IMR-90 (cell line): ENCODE measurements around the gene CSTB. TPM values are rescaled to one million over a fixed set of nuclear protein-coding genes. Genes with fewer than 3 reads are reported as not detected.

Source experiments
- ATAC-seq: fragments of 200-7000 bp; cut with Tn5 transposase; 2 replicates; pipeline ENCODE4 v1.9.1; 2020; ENCODE audit warnings: low read depth, mild to moderate bottlenecking, moderate library complexity
- BruUV-seq: library from RNA; stranded (reverse); fragments of 400-500 nt; replicated peaks from 2 replicates; lab custom pipeline; 2021; lab: Mats Ljungman, UMichigan
- CTCF ChIA-PET: fragments of 300-600 bp; formaldehyde crosslinking; extraction: SDS; loops from one replicate; lab custom pipeline; 2021; ENCODE audit warnings: antibody characterized with exemption; lab: Yijun Ruan, JAX
- POLR2A ChIA-PET: fragments of 300-600 bp; sonication (Branson Sonifier 250); formaldehyde crosslinking; loops from one replicate; lab custom pipeline; 2022; ENCODE audit warnings: antibody characterized with exemption; ENCODE audit not compliant: unreplicated experiment; lab: Charles Lee
- DNase-seq: peaks from one replicate; pipeline ENCODE4 v3.0.0; 2013
- H2AFZ ChIP-seq: replicated peaks from 2 replicates; pipeline ENCODE3; 2013; ENCODE audit warnings: low read length, mild to moderate bottlenecking; ENCODE audit not compliant: poor library complexity
- H2AK5ac ChIP-seq: 2 replicates; pipeline ENCODE4 v1.6.1; 2013; ENCODE audit warnings: low read depth, low read length, inconsistent platforms
- H2AK9ac ChIP-seq: replicated peaks from 2 replicates; pipeline ENCODE3; 2013; ENCODE audit warnings: mild to moderate bottlenecking, low read depth, low read length, moderate library complexity; ENCODE audit not compliant: poor library complexity
- H2BK120ac ChIP-seq: 2 replicates; pipeline ENCODE4 v1.6.1; 2013; ENCODE audit warnings: low read depth, low read length, inconsistent platforms
- H2BK15ac ChIP-seq: 3 replicates; pipeline ENCODE4 v1.6.1; 2013; ENCODE audit warnings: low read depth, low read length, inconsistent platforms
- H2BK20ac ChIP-seq: 2 replicates; pipeline ENCODE4 v1.6.1; 2013; ENCODE audit warnings: low read depth, mild to moderate bottlenecking, inconsistent platforms, low read length, moderate library complexity
- H2BK5ac ChIP-seq: 2 replicates; pipeline ENCODE4 v1.6.1; 2013; ENCODE audit warnings: mild to moderate bottlenecking, low read depth, low read length, inconsistent platforms; ENCODE audit not compliant: poor library complexity, severe bottlenecking
- H3K14ac ChIP-seq: replicated peaks from 2 replicates; pipeline ENCODE4 v1.6.1; 2013; ENCODE audit warnings: low read depth, low read length, inconsistent platforms
- H3K18ac ChIP-seq: 2 replicates; pipeline ENCODE4 v1.6.1; 2013; ENCODE audit warnings: low read depth, low read length, control low read depth
- H3K23ac ChIP-seq: 2 replicates; pipeline ENCODE4 v1.6.1; 2013; ENCODE audit warnings: low read depth, low read length, inconsistent platforms
- H3K27ac ChIP-seq: 2 replicates; pipeline ENCODE4 v1.5.1; 2013; ENCODE audit warnings: mild to moderate bottlenecking, control low read depth, low read length; ENCODE audit not compliant: insufficient read depth
- H3K27me3 ChIP-seq: 2 replicates; pipeline ENCODE4 v1.6.1; 2013; ENCODE audit warnings: low read length; ENCODE audit not compliant: control insufficient read depth, insufficient read depth
- H3K36me3 ChIP-seq: 2 replicates; pipeline ENCODE4 v1.6.1; 2013; ENCODE audit warnings: low read length, mixed read lengths; ENCODE audit not compliant: control insufficient read depth, insufficient read depth
- H3K4ac ChIP-seq: 2 replicates; pipeline ENCODE4 v1.6.1; 2013; ENCODE audit warnings: low read depth, low read length, inconsistent platforms
- H3K4me1 ChIP-seq: 2 replicates; pipeline ENCODE4 v1.6.1; 2013; ENCODE audit warnings: low read length, mixed read lengths; ENCODE audit not compliant: control insufficient read depth, insufficient read depth
- H3K4me2 ChIP-seq: 2 replicates; pipeline ENCODE4 v1.6.1; 2013; ENCODE audit warnings: low read depth, mild to moderate bottlenecking, control low read depth, low read length, moderate library complexity
- H3K4me3 ChIP-seq: 2 replicates; pipeline ENCODE4 v1.5.1; 2013; ENCODE audit warnings: low read depth, mild to moderate bottlenecking, control low read depth, low read length, moderate library complexity; ENCODE audit not compliant: insufficient read depth
- H3K56ac ChIP-seq: 2 replicates; pipeline ENCODE4 v1.6.1; 2013; ENCODE audit warnings: low read length, inconsistent platforms; ENCODE audit not compliant: insufficient read depth; ENCODE audit errors: extremely low read depth
- H3K79me1 ChIP-seq, 2 experiments: 2 replicates each; pipeline ENCODE4 v1.6.1; 2013; ENCODE audit warnings: low read length in 2 of 2, inconsistent platforms in 1 of 2, low read depth in 1 of 2
- H3K9ac ChIP-seq: 2 replicates; pipeline ENCODE4 v1.6.1; 2013; ENCODE audit warnings: low read depth, low read length, control low read depth
- H3K9me1 ChIP-seq: 2 replicates; pipeline ENCODE4 v1.6.1; 2013; ENCODE audit warnings: low read length, inconsistent platforms; ENCODE audit not compliant: insufficient read depth
- H3K9me3 ChIP-seq: 2 replicates; pipeline ENCODE4 v1.6.1; 2013; ENCODE audit warnings: low read length; ENCODE audit not compliant: control insufficient read depth, insufficient read depth
- H4K20me1 ChIP-seq: 2 replicates; pipeline ENCODE4 v1.6.1; 2013; ENCODE audit warnings: low read length, inconsistent platforms; ENCODE audit not compliant: insufficient read depth
- H4K5ac ChIP-seq: 2 replicates; pipeline ENCODE4 v1.6.1; 2013; ENCODE audit warnings: mild to moderate bottlenecking, low read depth, low read length, control low read depth
- H4K8ac ChIP-seq, 2 experiments: 2 replicates each; pipeline ENCODE4 v1.6.1; 2013; ENCODE audit warnings: low read depth in 2 of 2, low read length in 2 of 2, control low read depth in 1 of 2, inconsistent platforms in 1 of 2
- H4K91ac ChIP-seq: 2 replicates; pipeline ENCODE4 v1.6.1; 2013; ENCODE audit warnings: low read depth, low read length, inconsistent platforms; ENCODE audit not compliant: insufficient read depth
- BHLHE40 ChIP-seq: fragments of 150-350 bp; IDR thresholded peaks from 2 replicates; pipeline ENCODE4 v1.6.1; 2016; ENCODE audit warnings: mild to moderate bottlenecking, low read depth, low read length
- CHD1 ChIP-seq: IDR thresholded peaks from 2 replicates; pipeline ENCODE4 v1.6.1; 2012; ENCODE audit warnings: low read depth, low read length, improper control_type of control experiment
- CTCF ChIP-seq: conservative IDR thresholded peaks from 2 replicates; pipeline ENCODE4 v1.5.1; 2012; ENCODE audit warnings: mild to moderate bottlenecking, low read depth, low read length, improper control_type of control experiment
- NFE2L2 ChIP-seq: fragments of 150-350 bp; IDR thresholded peaks from 2 replicates; pipeline ENCODE4 v1.6.1; 2016; ENCODE audit warnings: low read depth, mild to moderate bottlenecking, low read length
- RAD21 ChIP-seq: IDR thresholded peaks from 2 replicates; pipeline ENCODE4 v1.6.1; 2012; ENCODE audit warnings: low read length, improper control_type of control experiment
- RFX5 ChIP-seq: IDR thresholded peaks from 2 replicates; pipeline ENCODE4 v1.8.0; 2012; ENCODE audit warnings: low read depth, mild to moderate bottlenecking, low read length, moderate library complexity
- WGBS, 2 experiments: methylation state at CpG; one replicate each; pipeline versions ENCODE4 v1.1.5 to v1.1.7; 2013; ENCODE audit warnings: missing lambda C conversion rate in 2 of 2; ENCODE audit not compliant: insufficient read length in 1 of 2; ENCODE audit errors: extremely low coverage in 2 of 2; 5-methylcytosine and 5-hydroxymethylcytosine counted together
- dilution Hi-C: fragments of 300-500 bp; cut with HindIII; formaldehyde crosslinking; loops from one replicate; pipeline ENCODE4 v1.14.3; 2018; ENCODE audit warnings: low sequenced_read_pairs; ENCODE audit not compliant: unreplicated experiment
- in situ Hi-C: fragments of 300-500 bp; cut with MboI; formaldehyde crosslinking; loops from 3 replicates; pipeline ENCODE4 v1.14.3; 2019; ENCODE audit warnings: low sequenced_read_pairs, inconsistent platforms, mixed read lengths
- intact Hi-C: fragments of 100-400 bp; cut with micrococcal nuclease; formaldehyde crosslinking; loops from 2 replicates; pipeline ENCODE4 v1.10.0; 2022
- polyA plus RNA-seq, 3 experiments: library from polyadenylated mRNA; depleted of rRNA; stranded (reverse); fragments of >200 nt; gene quantifications; 2 replicates each; pipeline ENCODE4 v1.2.3, GENCODE V29; 2012; ENCODE audit warnings: low replicate concordance in 1 of 3
- total RNA-seq: library from RNA; depleted of rRNA; stranded (reverse); fragments of >200 nt; gene quantifications from 2 replicates; pipeline ENCODE4 v1.2.3, GENCODE V29; 2012

The CSTB gene
- total and polyA plus RNA-seq, 2 of the 4 experiments (the other 2 are of a cell fraction), result 6.1 to 71.7 TPM

DNA sequence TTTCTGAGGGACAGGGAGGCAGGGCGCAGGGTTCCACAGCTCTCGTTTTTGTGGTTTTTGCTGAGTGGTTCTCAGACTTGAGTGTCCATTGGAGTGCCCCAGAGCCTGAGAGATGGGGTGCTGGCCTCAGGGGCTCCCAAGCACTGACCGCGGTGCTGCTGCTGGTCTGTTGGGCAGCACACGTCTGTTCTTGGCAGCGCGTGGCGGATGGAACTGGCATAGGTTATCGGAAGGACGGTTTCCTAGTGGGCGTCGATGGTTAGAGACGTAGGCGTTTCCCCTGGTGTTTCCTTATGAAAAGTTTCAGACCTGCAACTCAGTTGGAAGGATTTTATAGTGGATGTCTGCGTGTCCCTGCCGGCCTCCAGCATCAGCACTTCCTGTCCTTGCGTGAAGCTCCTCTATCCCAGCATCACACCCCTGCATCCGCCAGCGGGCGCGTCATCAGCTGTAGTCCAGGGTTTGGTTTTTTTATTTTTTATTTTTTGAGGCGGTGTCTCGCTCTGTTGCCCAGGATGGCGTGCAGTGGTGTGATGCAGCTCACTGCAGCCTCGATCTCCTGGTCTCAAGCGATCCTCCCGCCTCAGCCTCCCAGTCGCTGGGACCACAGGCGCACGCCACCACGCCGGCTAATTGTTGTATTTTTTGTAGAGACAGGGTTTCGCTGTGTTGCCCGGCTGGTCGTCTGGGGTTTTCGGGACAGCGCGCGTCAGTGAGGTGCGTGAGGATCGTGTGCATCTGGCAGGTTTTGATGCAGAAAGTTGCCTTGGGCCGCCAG is 25.1 kb upstream of the CSTB start:
- H4K91ac ChIP-seq, result no peak overlapping the region
- in situ Hi-C loops (no loop called here), dilution Hi-C loops (no loop called here), intact Hi-C loops (no loop called here)
- POLR2A ChIA-PET, result no interaction called here
- H4K8ac ChIP-seq, result no peak overlapping the region
- no peak overlapping the region for H3K23ac ChIP-seq
- H2BK5ac ChIP-seq, result no peak overlapping the region
- no peak overlapping the region for H3K27ac ChIP-seq
- no peak overlapping the region for H4K5ac ChIP-seq
- BruUV-seq, result no TSS peak
- H2AFZ ChIP-seq, result no peak overlapping the region
- H2AK9ac ChIP-seq, result no peak overlapping the region
- TF ChIP-seq CHD1 (no peak), CTCF (no peak), BHLHE40 (no peak), RFX5 (no peak), RAD21 (no peak), NFE2L2 (no peak)
- ATAC-seq (no peak), DNase-seq (no peak)
- no peak overlapping the region for H3K4me2 ChIP-seq
- no peak overlapping the region for H2BK20ac ChIP-seq
- H2AK5ac ChIP-seq, result no peak overlapping the region
- CTCF ChIA-PET, result no interaction called here
- H3K4me3 ChIP-seq, result no peak overlapping the region
- no peaks in the 10 kb centered on the region for H3K4me1 ChIP-seq
- H3K4ac ChIP-seq, result no peak overlapping the region
- no peaks in the 10 kb centered on the region for H3K27me3 ChIP-seq
- H3K79me1 ChIP-seq, result peaks cover 4 to 6% of the 10 kb centered on the region in 2 experiments; a peak in 2 of 4 replicates
- H4K20me1 ChIP-seq, result peaks cover 5% of the 10 kb centered on the region
- no peak overlapping the region for H2BK120ac ChIP-seq
- 99% methylated on average over 20 of the region's 42 CpGs; no CpG with 5 or more reads in 1 of the 2 experiments for WGBS, 2 experiments
- H3K18ac ChIP-seq, result no peak overlapping the region
- H3K14ac ChIP-seq, result no peak overlapping the region
- peaks cover 77% of the 10 kb centered on the region for H3K36me3 ChIP-seq
- H3K9ac ChIP-seq, result no peak overlapping the region
- H3K9me1 ChIP-seq, result no peaks in the 10 kb centered on the region
- no peak overlapping the region for H3K56ac ChIP-seq
- H3K9me3 ChIP-seq, result no peaks in the 10 kb centered on the region
- H2BK15ac ChIP-seq, result no peak overlapping the region
